Stimulated activated CD8-positive, alpha-beta memory T cell treated with anti-CD3 and anti-CD28 coated beads, Interleukin-4, amount 100 ng/mL, for 4 hours (primary cell): Measurements from ENCODE around the gene CPN1.

ENCODE experiments used
- DNase-seq, 2 donors: peaks; one replicate each; pipeline ENCODE4 v3.0.0-alpha.2; 2020; ENCODE audit warnings: low read depth in 2 of 2, low spot score in 1 of 2

The CPN1 gene

DNA sequence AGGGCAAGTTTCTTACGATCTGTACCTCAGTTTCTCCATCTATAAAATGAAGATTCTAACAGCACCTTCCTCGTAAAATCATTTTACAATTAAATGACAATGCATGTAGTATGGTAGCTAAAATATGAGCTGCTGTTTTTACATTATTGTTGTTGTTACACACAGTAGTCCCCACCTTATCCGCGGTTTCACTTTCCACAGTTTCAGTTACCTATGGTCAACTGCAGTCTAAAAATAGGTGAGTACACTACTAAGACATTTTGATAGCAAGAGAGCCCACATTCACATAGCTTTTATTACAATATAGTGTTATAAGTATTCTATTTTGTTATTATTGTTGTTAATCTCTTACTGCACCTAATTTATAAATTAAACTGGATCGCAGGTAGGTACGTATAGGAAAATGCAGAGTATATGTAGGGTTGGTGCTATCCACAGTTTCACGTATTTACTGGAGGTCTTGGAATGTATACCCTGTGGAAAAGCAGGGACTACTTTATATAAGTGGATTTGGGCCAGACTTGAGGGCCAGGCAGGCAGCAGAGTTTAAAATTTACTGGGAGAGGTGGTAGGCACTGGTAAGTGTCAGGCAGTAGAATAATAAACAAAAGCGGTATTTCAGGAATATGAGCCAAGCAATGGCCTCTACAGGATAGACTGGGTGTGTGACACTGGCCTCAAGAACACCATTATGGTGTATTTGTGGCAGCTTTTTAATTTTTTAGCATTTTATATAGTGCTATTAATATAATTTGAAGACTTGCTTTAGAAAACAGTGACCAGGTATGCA, 82.2 kb downstream of the CPN1 start:
- DNase-seq = no peak

DNA sequence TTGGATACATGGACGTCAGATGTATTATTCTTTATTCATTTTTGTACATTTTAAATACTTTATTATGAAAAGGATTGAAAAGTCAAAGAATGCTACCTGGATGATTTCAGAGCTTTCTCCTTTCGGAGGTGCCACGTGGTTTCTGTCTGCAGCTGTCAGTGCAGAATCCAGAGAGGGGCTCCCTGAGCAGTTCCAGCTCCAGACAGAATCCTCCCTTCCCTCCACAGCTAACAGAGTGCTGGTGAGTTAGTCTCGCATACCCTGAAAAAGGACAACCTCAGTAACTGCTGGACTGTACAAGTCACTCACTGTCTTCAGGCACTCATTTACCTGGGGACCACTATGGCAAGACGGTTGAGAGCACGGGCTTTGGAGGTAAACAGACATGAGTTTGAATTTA, 82.8 kb downstream of the CPN1 start:
- DNase-seq = no peak

DNA sequence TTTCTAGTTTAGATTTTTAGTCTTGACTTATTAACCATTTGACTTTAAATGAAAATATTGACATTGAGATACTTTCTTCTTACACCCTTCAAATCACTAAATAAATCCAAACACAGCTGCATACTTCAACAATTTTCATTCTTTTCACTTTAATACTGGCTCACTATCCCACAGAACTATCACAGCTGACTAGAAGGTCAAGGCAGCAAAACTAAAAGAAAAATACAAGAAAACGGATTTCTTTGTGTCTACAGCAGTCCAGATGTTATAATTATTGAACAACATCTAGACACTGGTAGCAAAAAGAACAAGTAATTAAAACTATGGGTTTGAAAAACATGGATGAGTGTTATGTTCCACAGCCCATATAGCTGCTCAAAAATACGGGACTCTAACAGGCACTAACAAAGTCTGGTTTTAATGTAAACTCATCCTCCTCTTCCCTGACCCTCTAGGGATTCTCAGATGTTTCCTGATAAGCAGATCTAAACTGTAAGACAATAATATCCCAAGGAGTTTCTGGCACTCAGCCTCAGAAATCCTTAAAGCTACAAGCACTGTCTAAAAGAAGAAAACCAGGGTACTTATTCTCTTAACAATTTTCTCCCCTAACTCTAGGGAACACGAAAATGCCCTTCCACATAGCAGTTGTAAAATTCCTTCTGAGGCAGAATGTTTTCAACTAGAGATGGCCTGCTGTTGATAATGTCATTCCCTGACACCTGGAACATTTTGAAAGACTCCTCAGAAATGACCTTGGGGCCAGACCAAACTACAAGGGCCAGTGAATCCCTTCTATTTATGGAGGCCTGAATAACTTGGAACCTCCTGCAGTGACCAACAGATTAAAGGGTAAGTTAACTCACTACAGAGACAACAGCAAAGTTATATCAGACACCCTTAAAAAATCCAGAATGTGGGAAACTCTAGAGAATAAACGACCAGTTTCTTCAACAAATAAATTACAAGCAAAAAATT, 84.7 kb downstream of the CPN1 start:
- DNase-seq = no peak

GRCh38 chr10:99995713-99996112, 86.0 kb downstream of the CPN1 start:
- DNase-seq = no peak

- DNase-seq = no peak
Measured at GRCh38 chr10:99995269-99995668, 86.4 kb downstream of the CPN1 start.

DNA sequence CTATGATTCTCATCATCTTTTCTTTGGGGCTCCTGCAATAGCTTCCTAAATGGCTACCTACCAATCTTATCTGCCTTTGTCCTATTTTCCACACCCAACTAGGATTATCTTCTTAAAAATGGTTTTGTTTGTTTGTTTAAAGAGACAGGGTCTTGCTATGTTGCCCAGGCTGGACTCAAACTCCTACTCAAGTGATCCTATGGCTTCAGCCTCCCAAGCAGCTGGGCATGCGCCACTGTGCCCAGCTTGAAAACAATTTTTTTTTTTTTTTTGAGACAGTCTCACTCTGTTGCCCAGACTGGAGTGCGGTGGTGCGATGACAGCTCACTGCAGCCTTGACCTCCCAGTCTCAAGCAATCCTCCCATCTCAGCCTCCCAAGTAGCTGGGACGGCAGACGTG, 86.9 kb downstream of the CPN1 start:
- DNase-seq = no peak

- DNase-seq = peak in 1 of 2 donors; percentile 50
Measured at GRCh38 chr10:99993701-99994689, 87.7 kb downstream of the CPN1 start.
